WTC11 (cell line): ENCODE data around the gene SLC12A8.

ENCODE experiments used
- NFYB ChIP-seq: sonication (generic); formaldehyde crosslinking; conservative IDR thresholded peaks from 2 replicates; pipeline ENCODE4 v1.8.0; 2022; ENCODE audit warnings: low read depth, missing genetic modification reagents
- ZNF281 ChIP-seq: sonication (generic); formaldehyde crosslinking; IDR thresholded peaks from 2 replicates; pipeline ENCODE4 v1.8.0; 2023; ENCODE audit warnings: mild to moderate bottlenecking, missing genetic modification reagents

GRCh38 chr3:125166599-125167136 lies 45.9 kb downstream of the SLC12A8 start:
- TF ChIP-seq NFYB (no peak), ZNF281 (CRISPR knock-in tag) (no peak)
